Liver (tissue), 3 donors: Measurements from ENCODE around the gene TOMT.

Experiments
- FOXA2 ChIP-seq: IDR thresholded peaks from 2 replicates; pipeline ENCODE4 v1.6.1; 2016; ENCODE audit warnings: antibody characterized with exemption
- JUND ChIP-seq, 2 donors: IDR thresholded peaks; 2 replicates each; pipeline ENCODE4 v1.6.1; 2016; ENCODE audit warnings: antibody characterized with exemption in 2 of 2
- TF ChIP-seq, protein P1 (sequence below): IDR thresholded peaks from 2 replicates; pipeline ENCODE4 v1.6.1; 2016; ENCODE audit warnings: antibody characterized with exemption
- TF ChIP-seq, protein P2 (sequence below): fragments of 150-350 bp; IDR thresholded peaks from 2 replicates; pipeline ENCODE4 v1.5.1; 2017; ENCODE audit warnings: improper control_type of control experiment, low read depth, low read length; ENCODE audit not compliant: missing input control
- TF ChIP-seq, protein P3 (sequence below): IDR thresholded peaks from 2 replicates; pipeline ENCODE4 v1.6.1; 2016; ENCODE audit warnings: antibody characterized with exemption
- donor health status: healthy.
- donor health status: healthy.

DNA sequence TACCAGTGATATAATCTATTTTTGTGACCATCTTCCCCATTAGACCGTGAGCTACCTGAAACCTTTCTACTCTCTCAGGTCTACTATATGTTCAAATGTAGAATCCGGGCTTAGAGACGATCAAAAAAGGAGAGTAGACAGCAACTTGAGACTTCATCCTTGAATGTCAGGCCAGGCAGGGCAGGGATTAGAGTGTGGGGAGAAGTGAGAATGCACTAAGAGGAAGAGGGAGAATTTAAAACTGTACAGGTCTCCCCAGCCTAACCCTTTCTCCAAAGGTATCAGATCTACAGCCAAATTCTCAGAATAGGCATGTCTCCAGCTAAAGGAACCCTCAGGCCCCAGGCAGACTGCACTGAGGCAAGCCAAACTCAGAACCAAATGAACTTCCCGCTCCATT lies 3.6 kb upstream of the TOMT start:
- TF ChIP-seq JUND (IDR thresholded peaks at IDR 0.05): no peak
- TF ChIP-seq, protein P1, sequence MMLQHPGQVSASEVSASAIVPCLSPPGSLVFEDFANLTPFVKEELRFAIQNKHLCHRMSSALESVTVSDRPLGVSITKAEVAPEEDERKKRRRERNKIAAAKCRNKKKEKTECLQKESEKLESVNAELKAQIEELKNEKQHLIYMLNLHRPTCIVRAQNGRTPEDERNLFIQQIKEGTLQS: no peak
- TF ChIP-seq, protein P2, sequence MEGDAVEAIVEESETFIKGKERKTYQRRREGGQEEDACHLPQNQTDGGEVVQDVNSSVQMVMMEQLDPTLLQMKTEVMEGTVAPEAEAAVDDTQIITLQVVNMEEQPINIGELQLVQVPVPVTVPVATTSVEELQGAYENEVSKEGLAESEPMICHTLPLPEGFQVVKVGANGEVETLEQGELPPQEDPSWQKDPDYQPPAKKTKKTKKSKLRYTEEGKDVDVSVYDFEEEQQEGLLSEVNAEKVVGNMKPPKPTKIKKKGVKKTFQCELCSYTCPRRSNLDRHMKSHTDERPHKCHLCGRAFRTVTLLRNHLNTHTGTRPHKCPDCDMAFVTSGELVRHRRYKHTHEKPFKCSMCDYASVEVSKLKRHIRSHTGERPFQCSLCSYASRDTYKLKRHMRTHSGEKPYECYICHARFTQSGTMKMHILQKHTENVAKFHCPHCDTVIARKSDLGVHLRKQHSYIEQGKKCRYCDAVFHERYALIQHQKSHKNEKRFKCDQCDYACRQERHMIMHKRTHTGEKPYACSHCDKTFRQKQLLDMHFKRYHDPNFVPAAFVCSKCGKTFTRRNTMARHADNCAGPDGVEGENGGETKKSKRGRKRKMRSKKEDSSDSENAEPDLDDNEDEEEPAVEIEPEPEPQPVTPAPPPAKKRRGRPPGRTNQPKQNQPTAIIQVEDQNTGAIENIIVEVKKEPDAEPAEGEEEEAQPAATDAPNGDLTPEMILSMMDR: no peak
- no peak for TF ChIP-seq FOXA2
- TF ChIP-seq, protein P3, sequence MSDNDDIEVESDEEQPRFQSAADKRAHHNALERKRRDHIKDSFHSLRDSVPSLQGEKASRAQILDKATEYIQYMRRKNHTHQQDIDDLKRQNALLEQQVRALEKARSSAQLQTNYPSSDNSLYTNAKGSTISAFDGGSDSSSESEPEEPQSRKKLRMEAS: no peak
